Mammary epithelial cell (primary cell): ENCODE measurements around the gene MTX1.

ENCODE experiments used
- CTCF ChIP-seq, 2 donors: IDR thresholded peaks in 1 of 2; conservative IDR thresholded peaks in 1 of 2; 2 replicates each; pipeline ENCODE4 v1.5.1; 2011 to 2012; ENCODE audit warnings: inconsistent platforms in 2 of 2, low read length in 2 of 2, mild to moderate bottlenecking in 2 of 2, control low read depth in 1 of 2, low read depth in 1 of 2; ENCODE audit not compliant: insufficient read depth in 1 of 2; ENCODE audit errors: extremely low read depth in 1 of 2
- EZH2 ChIP-seq: IDR thresholded peaks from 2 replicates; pipeline ENCODE4 v1.6.1; 2012; ENCODE audit warnings: low read length, inconsistent platforms, borderline replicate concordance

GRCh38 chr1:155197901-155198546, 10.5 kb upstream of the MTX1 start:
- TF ChIP-seq EZH2: no peak
- no peak for TF ChIP-seq CTCF (conservative IDR thresholded peaks at IDR 0.05 in 1 of 2, IDR thresholded peaks at IDR 0.05 in 1 of 2; ENCODE audit: extremely low read depth in 1 of 2, insufficient read depth in 1 of 2, low read depth in 1 of 2, low read length in 2 of 2)
